Type B pancreatic cell (in vitro differentiated cells): ENCODE data around the gene TRMT61B. TPM values are rescaled to one million over a fixed set of nuclear protein-coding genes. Genes with fewer than 3 reads are reported as not detected.

ENCODE experiments used
- DNase-seq: peaks from one replicate; pipeline ENCODE4 v3.0.0; 2021; ENCODE audit warnings: mixed read lengths; ENCODE audit not compliant: unreplicated experiment; ENCODE audit errors: extremely low spot score
- H3K27ac Mint-ChIP-seq: 2 replicates; pipeline ENCODE4 v1.8.0; 2021; ENCODE audit warnings: mild to moderate bottlenecking, mixed read lengths
- H3K27me3 Mint-ChIP-seq: 2 replicates; pipeline ENCODE4 v1.8.0; 2021; ENCODE audit warnings: mixed read lengths
- H3K36me3 Mint-ChIP-seq: 2 replicates; pipeline ENCODE4 v1.8.0; 2021; ENCODE audit warnings: mixed read lengths
- H3K4me1 Mint-ChIP-seq: one replicate; pipeline ENCODE4 v1.8.0; 2021; ENCODE audit warnings: mixed read lengths; ENCODE audit not compliant: unreplicated experiment
- H3K4me3 Mint-ChIP-seq: 2 replicates; pipeline ENCODE4 v1.8.0; 2021; ENCODE audit warnings: mild to moderate bottlenecking, mixed read lengths
- H3K9me3 Mint-ChIP-seq: 2 replicates; pipeline ENCODE4 v1.8.0; 2021; ENCODE audit warnings: mixed read lengths
- CTCF ChIP-seq: fragments of 200-600 bp; sonication (generic); conservative IDR thresholded peaks from 2 replicates; pipeline ENCODE4 v1.5.0; 2021; ENCODE audit warnings: antibody characterized with exemption, mild to moderate bottlenecking
- total RNA-seq: library from RNA; stranded (reverse); gene quantifications from 2 replicates; pipeline ENCODE4 v1.2.1, GENCODE V29; 2021; ENCODE audit warnings: low replicate concordance

Gene TRMT61B
- total RNA-seq, 1 donor from 2014 or later = 20.7 TPM

- no peak for DNase-seq
- Mint-ChIP-seq H3K27me3 (no peaks in the 10 kb centered on the region), H3K36me3 (no peaks in the 10 kb centered on the region), H3K4me3 (no peak overlapping the region), H3K9me3 (no peaks in the 10 kb centered on the region), H3K27ac (no peak overlapping the region), H3K4me1 (no peaks in the 10 kb centered on the region)
- TF ChIP-seq CTCF = no peak
Observed at GRCh38 chr2:28833740-28834470, 36.2 kb downstream of the TRMT61B start.

GRCh38 chr2:28828382-28828781, 41.7 kb downstream of the TRMT61B start:
- no peaks in the 10 kb centered on the region for H3K36me3 Mint-ChIP-seq
- TF ChIP-seq CTCF = no peak
- DNase-seq = no peak
- no peaks in the 10 kb centered on the region for H3K4me1 Mint-ChIP-seq
- no peaks in the 10 kb centered on the region for H3K9me3 Mint-ChIP-seq
- H3K27me3 Mint-ChIP-seq = no peaks in the 10 kb centered on the region
- H3K4me3 Mint-ChIP-seq = no peak overlapping the region
- H3K27ac Mint-ChIP-seq = no peak overlapping the region

- no peaks in the 10 kb centered on the region for H3K36me3 Mint-ChIP-seq
- peaks cover 3% of the 10 kb centered on the region for H3K4me1 Mint-ChIP-seq
- no peak for TF ChIP-seq CTCF
- no peaks in the 10 kb centered on the region for H3K9me3 Mint-ChIP-seq
- H3K4me3 Mint-ChIP-seq = no peak overlapping the region
- no peaks in the 10 kb centered on the region for H3K27me3 Mint-ChIP-seq
- H3K27ac Mint-ChIP-seq = no peak overlapping the region
- DNase-seq = no peak
Observed at GRCh38 chr2:28824870-28825269, 45.2 kb downstream of the TRMT61B start.

GRCh38 chr2:28824207-28824606, 45.9 kb downstream of the TRMT61B start:
- TF ChIP-seq CTCF = no peak
- Mint-ChIP-seq H3K36me3 (no peaks in the 10 kb centered on the region), H3K9me3 (no peaks in the 10 kb centered on the region), H3K27me3 (no peaks in the 10 kb centered on the region), H3K4me3 (no peak overlapping the region), H3K4me1 (peaks cover 3% of the 10 kb centered on the region), H3K27ac (no peak overlapping the region)
- no peak for DNase-seq

GRCh38 chr2:28822036-28822435, 48.1 kb downstream of the TRMT61B start:
- Mint-ChIP-seq H3K27ac (no peak overlapping the region), H3K4me3 (no peak overlapping the region), H3K9me3 (no peaks in the 10 kb centered on the region), H3K27me3 (no peaks in the 10 kb centered on the region), H3K4me1 (peaks cover 3% of the 10 kb centered on the region), H3K36me3 (no peaks in the 10 kb centered on the region)
- no peak for TF ChIP-seq CTCF
- no peak for DNase-seq
